KBM-7 (cell line): Measurements from ENCODE around the gene TBCEL.
A peak's percentile ranks its signal among the peaks of the same experiment; 100 is the strongest.

Experiments used
- DNase-seq: peaks from one replicate; pipeline ENCODE4 v3.0.0-alpha.2; 2015
- in situ Hi-C: fragments of 300-500 bp; cut with MboI; formaldehyde crosslinking; loops from 2 replicates; pipeline ENCODE4 v1.14.3; 2020; ENCODE audit warnings: low sequenced_read_pairs, low pct_unique_long_range_greater_than_20kb, mixed read lengths

TBCEL gene, protein sequence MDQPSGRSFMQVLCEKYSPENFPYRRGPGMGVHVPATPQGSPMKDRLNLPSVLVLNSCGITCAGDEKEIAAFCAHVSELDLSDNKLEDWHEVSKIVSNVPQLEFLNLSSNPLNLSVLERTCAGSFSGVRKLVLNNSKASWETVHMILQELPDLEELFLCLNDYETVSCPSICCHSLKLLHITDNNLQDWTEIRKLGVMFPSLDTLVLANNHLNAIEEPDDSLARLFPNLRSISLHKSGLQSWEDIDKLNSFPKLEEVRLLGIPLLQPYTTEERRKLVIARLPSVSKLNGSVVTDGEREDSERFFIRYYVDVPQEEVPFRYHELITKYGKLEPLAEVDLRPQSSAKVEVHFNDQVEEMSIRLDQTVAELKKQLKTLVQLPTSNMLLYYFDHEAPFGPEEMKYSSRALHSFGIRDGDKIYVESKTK

DNA sequence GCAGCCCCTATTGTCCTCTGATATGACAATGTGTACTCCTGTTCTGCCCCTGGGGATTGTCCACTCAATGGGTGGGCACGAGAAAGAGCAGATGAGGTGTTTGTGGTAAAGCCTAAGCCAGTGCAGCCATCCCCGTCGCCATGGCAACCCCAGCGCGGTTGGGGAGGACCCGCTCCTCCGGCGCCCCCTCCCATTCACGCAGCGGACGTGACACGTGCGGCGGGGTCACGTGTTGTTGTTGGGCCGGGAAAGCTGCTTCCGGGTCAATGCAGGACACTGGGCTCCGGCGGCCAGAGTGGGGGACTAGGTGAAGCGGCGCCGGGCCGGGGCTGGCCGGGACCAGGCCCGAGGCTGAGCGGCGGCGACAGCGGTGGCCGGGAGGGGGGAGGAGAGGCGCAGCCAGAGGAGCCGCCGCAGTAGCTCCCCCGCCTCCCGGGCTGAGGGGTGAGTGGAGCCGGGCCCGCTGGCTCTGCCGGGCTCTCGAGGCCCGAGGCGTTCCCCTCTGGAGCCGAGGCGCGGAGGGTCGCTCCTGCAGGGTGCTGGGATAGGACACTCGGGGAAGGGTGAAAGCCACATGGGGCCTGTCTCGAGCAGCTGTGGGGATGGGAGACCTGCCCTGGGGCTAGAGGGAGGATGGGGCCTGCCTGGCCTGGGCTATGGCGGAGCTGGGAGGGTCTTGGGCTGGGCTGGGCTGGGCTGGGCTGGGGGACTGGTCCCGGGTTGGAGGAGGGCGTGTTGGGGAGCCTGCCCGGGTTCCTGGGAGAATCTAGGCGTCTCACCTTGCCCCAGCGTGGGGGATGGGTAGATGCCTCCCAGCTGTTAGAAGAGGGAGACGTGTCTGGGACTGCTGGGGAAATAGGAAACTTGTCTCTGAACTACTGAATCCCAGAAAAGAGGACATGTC lies at the start of gene TBCEL:
Gene TBCEL (plus strand): TSS at position 255 of the 904 bp plus-strand sequence. CDS start 21,589 bp downstream, outside the sequence.
- in situ Hi-C loops = no loop called here
- peak; percentile 87 for DNase-seq

DNA sequence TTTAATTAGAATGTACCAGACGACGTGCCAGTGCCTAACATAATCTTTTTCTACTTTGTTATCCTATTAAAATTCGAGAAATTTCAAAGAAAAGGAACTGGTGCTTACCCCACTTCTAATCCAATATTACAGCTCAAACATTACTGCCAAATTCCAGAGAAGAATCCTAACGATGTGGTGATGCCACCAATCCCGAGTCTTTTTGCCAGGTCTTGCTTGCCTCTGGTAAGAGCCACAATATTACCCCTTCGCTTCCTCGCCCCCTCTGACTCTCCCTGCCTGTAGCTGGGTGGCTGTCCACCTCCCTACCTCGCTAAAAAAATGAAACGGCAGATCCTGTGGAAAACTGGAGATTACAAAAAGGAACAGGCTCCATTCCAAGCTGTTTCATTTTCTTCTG lies 49.4 kb upstream of the TBCEL start:
- in situ Hi-C loops = no loop called here
- no peak for DNase-seq

DNA sequence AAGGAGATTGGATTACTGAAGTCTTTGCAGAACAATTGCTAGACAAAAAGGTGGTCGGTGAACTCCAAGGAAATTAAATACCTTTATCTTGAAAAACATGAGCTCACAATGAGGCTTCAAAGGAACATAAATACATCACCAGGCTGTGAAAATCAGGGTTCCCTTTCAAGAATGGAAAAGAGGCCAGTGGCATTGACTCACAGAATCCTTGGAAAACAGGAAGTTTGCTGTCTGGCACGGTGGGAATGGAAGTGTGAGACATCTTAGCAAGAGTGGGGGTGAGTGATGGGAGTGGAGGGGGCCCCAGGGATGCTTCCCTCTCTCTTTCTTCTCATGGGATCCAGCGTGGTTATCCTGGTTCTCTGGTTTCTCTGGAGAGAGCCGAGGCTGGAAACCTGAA lies 48.9 kb upstream of the TBCEL start:
- in situ Hi-C loops = no loop called here
- no peak for DNase-seq

DNA sequence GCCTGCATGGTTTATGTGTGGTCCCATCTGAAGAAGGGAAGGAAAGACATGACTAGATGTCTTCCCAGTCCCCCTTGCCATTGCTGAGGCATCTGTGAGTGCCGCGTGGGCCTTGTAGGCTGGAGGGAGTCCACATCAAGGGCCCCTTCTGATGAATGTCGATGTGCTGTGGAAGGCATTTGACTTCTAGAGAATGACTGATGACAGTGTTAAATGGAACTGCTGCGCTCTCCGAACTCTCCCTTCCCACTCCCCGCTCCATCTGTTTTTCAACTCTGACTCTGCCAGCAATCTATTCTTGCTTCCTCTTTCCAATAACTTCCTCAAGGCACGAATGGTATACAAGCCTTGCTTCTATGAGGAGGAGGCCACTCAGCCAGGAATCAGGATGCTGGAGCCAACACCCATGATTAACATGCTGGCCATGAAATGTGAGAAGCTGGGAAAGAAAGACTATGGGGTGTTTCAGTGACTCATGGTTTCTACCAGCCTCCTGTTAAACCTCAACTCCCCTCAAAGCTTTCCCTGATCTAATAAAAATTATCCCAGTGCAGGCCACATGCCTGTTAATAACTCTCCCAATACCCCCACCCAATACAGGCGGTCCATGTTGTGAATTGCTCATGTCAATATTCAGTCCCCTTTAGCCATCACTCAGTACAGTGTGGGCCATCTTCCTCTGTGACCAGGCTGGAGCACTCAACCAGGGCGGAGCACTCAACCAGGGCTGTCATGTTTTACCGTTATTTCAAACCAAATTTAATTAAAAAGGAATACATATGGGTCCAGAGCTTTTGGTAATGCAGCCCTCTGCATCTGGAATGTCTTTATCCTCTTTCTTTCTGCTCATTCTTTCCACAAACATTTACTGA lies 46.4 kb upstream of the TBCEL start:
- in situ Hi-C loops = no loop called here
- DNase-seq = no peak

DNA sequence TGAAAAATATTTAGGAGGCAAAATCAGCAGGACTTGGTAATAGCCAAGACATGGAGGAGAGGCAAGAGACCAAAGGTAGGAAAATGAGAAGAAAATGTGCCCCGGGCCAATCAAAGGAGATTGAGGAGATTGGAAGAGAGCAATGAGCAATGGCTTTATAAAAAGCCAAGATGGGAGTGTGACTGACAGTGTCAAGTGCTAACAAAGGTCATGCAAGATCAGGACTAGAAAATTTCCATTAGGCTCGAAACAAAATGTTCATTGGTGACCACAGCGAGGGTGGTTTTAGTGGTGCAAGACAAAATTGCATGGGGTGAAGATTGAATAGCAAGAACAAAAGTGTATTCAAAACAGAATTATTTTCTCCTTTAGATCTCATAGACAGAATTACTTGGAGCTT lies 45.2 kb upstream of the TBCEL start:
- in situ Hi-C loops = no loop called here
- DNase-seq = no peak

DNA sequence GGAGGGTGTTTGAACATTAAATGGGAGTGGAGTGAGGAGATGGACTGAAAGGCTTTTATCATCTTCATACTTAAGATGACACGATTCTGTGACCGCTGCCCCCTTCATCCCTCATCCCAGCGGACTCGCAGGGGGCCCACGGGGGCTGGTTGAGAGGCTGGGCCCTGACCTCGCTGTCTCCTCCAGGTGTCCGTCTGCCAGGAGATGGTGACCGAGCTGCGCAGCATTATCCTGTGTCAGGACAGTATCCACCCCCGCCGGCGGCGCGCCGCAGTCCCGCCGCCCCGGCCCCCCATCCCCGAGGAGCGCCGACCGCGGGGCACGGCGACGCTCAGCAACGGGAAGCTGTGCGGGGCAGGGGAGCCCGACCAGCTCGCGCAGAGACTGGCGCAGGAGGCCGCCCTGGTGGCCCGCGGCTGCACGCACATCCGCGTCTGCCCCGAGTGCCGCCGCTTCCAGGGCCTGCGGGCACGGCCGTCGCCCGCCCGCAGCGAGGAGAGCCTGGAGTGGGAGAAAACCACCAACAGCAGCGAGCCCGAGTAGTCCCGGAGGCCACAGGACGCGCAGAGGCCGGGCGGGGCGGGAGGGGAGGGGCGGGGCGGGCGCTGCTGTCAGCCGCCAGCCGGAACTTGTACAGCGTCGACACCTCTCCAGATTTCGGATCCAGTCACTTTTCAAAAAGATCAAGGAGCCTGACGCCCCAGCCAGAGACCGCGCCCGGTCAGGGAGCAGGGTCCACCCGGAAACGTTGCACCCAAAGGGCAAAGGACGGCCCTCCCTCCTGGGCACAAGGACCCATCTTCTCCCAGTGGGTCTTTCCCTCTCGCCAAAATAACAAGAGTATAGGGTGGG lies 38.0 kb upstream of the TBCEL start:
- peak; percentile 19 for DNase-seq
- in situ Hi-C loops = no loop called here

DNA sequence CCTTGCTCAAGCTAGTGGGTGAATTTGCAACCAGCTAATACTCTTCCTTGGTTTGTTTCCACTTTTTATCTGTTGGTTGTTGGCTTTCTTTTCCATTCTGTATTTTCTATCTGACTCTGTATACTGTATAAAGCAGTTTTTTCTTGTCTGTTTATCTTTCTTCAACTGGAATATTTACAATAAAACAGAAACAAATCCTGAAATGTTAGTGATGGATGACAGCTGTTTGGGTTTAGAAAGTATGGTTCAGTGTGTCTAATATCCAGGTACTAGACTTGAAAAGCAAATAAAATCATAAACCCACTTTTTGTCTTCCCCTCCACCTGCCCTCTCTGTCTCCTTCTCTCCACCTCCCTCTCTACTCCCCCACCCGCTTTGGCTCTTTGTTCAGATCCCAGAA lies 35.3 kb upstream of the TBCEL start:
- no peak for DNase-seq
- in situ Hi-C loops = no loop called here

DNA sequence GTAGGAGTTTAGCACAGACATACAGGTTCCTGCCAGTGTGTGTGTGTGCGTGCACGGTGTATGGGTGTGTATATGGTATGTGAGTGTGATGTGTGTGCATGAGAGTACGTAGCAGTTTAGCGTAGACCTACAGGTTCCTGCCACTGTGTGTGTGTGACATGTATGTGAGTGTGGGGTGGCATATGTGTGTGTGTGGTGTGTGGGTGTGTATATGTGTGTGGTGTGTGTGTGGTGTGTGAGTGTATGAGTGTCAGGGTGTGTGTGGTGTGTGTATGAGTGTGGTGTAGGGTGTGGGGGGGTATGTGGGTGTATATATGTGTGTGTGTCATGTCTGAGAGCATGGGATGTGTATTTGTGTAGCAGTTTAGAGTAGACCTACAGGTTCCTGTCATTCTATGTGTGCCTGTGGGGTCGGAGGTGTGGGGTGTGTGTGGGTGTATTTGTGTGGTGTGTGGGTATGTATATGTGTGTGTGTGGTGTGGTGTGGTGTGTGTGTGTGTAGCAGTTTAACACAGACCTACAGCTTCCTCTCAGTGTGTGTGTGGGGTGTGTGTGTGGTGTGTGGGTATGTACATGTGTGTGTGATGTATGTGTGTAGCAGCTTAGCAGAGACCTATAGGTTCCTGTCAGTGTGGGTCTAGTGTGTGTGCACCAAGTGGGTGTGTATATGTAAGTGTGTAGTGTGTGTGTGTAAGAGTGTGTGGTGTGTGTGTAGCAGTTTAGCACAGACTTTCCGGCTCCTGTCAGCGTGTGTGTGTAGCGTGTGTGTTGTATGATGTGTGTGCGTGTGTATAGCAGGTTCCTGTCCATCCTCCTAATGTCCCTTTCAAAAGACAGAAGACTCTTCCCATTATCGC lies 31.8 kb upstream of the TBCEL start:
- DNase-seq = no peak
- in situ Hi-C loops = no loop called here

DNA sequence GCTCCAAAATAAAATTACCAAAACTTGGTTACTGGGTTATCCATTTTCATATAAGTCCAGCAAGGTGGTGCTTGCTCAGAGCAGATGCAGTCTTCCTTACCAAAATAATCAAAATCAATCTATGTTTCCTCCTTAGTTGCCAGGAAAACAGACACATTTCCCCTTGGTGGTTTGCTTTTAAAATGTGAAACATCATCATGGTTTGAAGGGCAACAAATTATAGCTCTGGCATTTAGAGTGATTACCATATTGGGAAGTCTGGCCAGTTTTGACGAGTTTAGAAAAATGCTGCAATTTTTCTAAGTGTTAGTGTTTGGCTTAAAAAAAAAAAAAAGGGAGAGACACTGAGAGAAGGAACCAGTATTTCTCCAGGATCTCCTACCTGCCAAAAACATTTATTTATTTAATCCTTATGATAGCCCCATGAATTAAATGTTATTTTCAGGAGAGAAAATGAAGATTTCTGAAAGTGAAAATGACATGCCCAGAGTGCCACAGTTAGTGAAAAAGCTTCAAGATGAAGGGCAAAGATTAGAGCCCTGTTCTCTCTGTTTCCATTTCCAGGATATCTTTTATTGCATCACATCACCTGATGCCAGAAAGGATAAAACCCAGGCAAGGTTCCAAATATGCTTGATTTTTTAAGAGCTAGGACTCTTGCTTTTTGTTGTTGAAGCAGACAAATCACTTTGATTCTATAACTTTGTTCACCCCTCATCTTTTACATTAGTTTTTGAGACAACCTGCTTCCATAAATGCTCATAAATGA lies 29.6 kb upstream of the TBCEL start:
- no peak for DNase-seq
- in situ Hi-C loops = no loop called here

DNA sequence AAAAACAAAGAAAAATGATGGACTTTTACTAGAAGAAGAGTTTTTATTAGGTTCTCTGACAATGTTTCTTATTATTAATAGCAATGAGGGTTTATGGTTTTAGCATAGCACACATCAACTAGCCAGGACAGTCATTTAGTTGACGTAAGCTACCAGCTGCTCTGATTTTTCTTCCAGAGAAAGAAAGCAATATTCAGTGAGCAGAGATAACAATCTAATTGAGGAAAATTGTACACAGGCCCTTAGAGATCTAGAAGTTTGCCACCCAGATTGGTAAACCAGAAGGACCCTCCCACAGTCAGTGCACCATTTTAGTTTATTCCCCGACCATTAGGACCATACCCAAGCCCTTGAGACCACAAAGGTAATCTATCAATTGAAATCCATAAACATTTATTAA lies 28.7 kb upstream of the TBCEL start:
- in situ Hi-C loops = no loop called here
- no peak for DNase-seq

DNA sequence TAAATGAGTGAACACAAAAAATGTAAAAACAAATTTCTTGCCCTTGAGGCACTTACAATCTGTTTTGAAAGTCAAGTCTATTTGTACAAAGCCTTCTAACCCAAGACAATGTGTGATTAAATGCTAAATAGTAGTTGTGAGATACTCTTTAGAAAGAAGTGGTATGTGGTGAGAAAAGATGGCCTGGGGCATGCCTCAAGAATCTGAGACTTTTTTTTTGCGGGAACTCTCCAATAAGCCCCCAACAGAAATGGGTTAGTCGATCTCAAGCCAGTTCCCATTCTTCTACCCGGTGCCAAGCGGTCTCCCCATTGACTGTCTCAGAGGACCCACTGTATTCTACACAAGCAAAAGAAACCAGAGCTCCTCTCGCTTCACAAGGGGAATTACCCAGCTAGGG lies 26.9 kb upstream of the TBCEL start:
- in situ Hi-C loops = no loop called here
- no peak for DNase-seq

DNA sequence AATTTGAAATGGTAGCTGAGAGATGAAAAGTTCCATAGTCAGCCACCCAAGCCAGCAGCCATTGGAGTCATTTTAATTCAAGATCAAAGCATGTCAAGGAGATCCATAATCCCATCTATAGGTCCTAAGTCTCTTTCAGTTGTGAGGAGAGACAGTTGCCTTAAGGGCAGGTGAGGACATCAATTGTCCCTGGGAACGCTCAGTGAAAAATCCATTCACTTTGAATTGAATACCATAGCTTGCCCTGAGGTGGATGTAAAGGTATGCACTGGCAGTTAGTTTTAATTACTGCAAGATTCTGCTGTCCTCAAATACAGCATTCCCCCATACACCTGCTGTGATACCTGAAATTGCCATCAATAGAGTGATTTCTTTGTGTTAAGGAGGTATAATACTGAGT lies 25.3 kb upstream of the TBCEL start:
- in situ Hi-C loops = no loop called here
- DNase-seq = no peak

DNA sequence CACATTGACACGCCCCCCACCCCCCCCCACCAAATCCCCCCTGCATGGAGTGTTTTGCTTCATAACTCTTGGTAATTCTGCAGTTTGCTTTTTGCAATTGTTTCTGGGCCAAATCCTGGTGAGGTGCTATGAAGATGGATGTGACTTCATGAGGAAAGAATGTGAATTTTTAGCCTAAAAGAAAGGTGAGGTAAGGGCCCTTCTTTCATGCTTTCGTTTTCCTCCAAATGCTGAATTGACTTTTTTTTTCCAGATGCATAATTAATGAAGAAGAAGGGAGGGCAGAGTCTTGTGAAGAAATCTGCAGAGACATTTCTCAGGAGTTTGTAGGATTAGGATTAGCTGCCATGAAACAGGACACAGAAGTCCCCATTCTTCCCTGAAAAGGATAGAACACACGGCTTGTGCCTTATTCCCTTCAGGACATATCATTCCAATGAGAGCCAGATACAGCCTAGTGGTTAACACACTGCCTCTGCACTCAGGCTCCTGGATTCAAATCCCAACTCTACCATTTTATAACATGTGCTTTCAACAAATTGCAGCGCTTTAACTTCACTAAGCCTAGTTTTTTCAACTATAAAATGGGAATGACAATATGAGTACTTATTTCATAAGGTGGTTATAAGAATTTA lies 19.6 kb upstream of the TBCEL start:
- no peak for DNase-seq
- in situ Hi-C loops = no loop called here

DNA sequence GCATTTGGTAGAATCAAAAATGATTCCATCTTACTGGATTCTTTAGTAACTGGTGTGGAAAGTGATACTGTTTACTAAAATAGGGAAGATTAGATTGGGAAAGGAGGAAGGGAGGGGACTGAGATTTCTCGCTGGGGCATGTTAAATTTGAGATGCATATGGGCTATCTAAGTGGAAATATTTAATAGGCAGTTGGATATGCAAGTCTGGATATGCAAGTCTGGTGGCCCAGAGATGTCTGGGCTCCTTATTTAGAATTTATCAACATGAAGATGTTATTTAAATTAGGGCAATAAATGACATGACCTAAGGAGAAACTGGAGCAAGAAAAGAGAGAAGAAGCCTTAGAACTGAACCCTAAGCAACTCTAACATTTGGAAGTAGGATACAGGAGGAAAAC lies 17.0 kb upstream of the TBCEL start:
- DNase-seq = no peak
- in situ Hi-C loops = no loop called here

DNA sequence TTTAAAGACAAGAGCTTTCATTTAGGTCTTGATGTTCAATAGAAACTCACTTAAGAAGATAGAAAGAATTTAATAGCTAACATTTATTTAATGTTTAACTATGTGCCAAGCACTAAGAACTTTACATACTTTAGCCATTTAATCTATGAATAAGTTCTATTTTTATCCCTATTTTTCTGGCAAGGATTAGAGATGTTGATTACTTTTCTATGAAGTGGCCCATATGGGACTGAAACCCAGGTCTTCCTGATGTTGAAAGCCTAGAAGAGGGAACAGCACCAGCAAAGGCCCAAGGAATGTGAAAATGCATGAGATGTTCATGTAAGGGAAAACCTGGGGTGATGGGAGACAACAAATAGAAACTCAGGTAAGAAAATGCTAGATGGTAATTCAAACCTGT lies 15.4 kb upstream of the TBCEL start:
- in situ Hi-C loops = no loop called here
- DNase-seq = no peak

DNA sequence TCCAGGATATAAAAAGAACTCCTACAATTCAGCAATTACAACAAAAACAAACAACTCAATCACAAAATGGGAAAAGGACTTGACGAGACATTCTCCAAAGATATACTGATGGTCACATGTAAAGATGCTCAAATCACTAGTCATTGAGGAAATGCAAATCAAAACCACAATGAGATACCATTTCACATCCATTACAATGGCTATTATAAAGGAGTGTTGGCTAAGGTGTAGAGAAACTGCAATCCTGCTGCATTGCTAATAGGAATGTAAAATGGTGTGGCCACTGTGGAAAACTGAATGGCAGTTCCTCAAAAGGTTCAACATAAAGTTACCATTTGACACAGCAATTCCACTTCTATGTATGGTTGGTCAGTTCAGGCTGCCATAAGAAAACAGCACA lies 11.8 kb upstream of the TBCEL start:
- in situ Hi-C loops = no loop called here
- DNase-seq = no peak

DNA sequence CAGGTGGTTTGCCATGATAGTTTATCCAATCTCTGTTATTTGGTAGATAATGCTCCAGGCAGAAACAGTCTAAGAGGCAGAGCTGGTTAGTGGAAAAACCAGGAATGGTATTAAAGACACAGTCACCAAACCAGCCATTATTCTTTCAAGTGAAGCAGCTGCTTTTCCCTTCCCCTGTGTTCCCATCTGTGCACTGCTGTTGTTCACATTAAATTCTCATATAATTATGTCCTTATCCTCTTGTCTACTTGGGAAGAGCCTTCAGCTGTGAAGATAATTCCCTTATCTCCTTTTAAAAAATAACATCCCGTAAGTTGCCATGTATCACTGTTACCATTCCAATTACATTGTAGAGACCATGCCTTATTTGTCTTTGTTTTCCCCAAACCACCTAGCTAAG lies 5.2 kb upstream of the TBCEL start:
- DNase-seq = no peak
- in situ Hi-C loops = no loop called here
